Prostate gland (tissue), 2 donors: ENCODE data around the gene PSMD10. TPM values are rescaled to one million over a fixed set of nuclear protein-coding genes. Genes with fewer than 3 reads are reported as not detected.

ENCODE experiments used
- DNase-seq: peaks from one replicate; pipeline ENCODE4 v3.0.0-alpha.2; 2019; ENCODE audit warnings: low spot score
- H3K27ac ChIP-seq, 2 donors: fragments of 200-600 bp; sonication (generic); 2 replicates each; pipeline ENCODE4 v1.5.1; 2017 to 2019
- H3K27me3 ChIP-seq: fragments of 200-600 bp; sonication (generic); replicated peaks from 2 replicates; pipeline ENCODE4 v1.5.1; 2019; ENCODE audit not compliant: insufficient read depth
- H3K36me3 ChIP-seq, 2 donors: fragments of 200-600 bp; sonication (generic); 1 replicate in 1 of 2; 2 replicates in 1 of 2; pipeline versions ENCODE4 v1.5.1 to v1.8.1; 2017 to 2019
- H3K4me1 ChIP-seq: fragments of 200-600 bp; sonication (generic); replicated peaks from 2 replicates; pipeline ENCODE4 v1.5.1; 2019
- H3K4me3 ChIP-seq, 2 donors: fragments of 200-600 bp; sonication (generic); 2 replicates each; pipeline ENCODE4 v1.5.1; 2017 to 2019
- H3K9me3 ChIP-seq: fragments of 200-600 bp; sonication (generic); 2 replicates; pipeline ENCODE4 v1.5.1; 2017
- CTCF ChIP-seq, 4 experiments: fragments of 200-600 bp in 2 of 4; fragments of 450-650 bp in 2 of 4; sonication (generic) in 2 of 4; IDR thresholded peaks; 1 replicate in 3 of 4; 2 replicates in 1 of 4; pipeline ENCODE4 v1.5.1; 2016 to 2019; ENCODE audit warnings: antibody characterized with exemption in 4 of 4, mild to moderate bottlenecking in 2 of 4, moderate library complexity in 2 of 4
- POLR2A ChIP-seq: fragments of 450-650 bp; IDR thresholded peaks from one replicate; pipeline ENCODE4 v1.6.1; 2016; ENCODE audit warnings: antibody characterized with exemption, mild to moderate bottlenecking
- POLR2AphosphoS5 ChIP-seq: sonication (generic); formaldehyde crosslinking; IDR thresholded peaks from one replicate; pipeline ENCODE4 v1.6.1; 2017; ENCODE audit warnings: antibody characterized with exemption
- WGBS: methylation state at CpG from one replicate; pipeline ENCODE4 v1.1.5; 2018; 5-methylcytosine and 5-hydroxymethylcytosine counted together
- intact Hi-C: fragments of 100-400 bp; cut with DNase I; formaldehyde crosslinking; loops from one replicate; pipeline ENCODE4 v1.14.2; 2022
- total RNA-seq, 2 donors: library from RNA; depleted of rRNA; stranded (reverse); fragments of >200 nt; gene quantifications; one replicate each; pipeline ENCODE4 v1.1.0, GENCODE V29; 2016

PSMD10 gene
- total RNA-seq, result 10 to 100 TPM; 41.2 to 55.7 TPM

- WGBS, result 0% methylated on average over 27 of the region's 47 CpGs
- peak within 1 kb of the TSS; percentile 51 to 52 for H3K4me3 ChIP-seq
- H3K4me1 ChIP-seq, result no peaks in the 10 kb centered on the region
- no peaks in the 10 kb centered on the region for H3K9me3 ChIP-seq
- peak within 1 kb of the TSS; percentile 79 to 86 for H3K27ac ChIP-seq
- H3K27me3 ChIP-seq, result no peaks in the 10 kb centered on the region
- TF ChIP-seq POLR2A, result peak; percentile 78
- TF ChIP-seq POLR2AphosphoS5, result peak; percentile 88
- peak in 1 of 4 experiments; percentile 34 for TF ChIP-seq CTCF (IDR thresholded peaks at IDR 0.05)
- no peaks in the 10 kb centered on the region for H3K36me3 ChIP-seq
- intact Hi-C loops, result no loop called here
- DNase-seq, result peak; percentile 93
These were observed at the start of gene PSMD10, which contains the start of gene ATG4A for GRCh38 chrX:108091264-108091877. Gene PSMD10, minus strand, starts transcription at chrX:108091542. Its CDS starts 22 bp downstream, at chrX:108091520. Gene ATG4A, plus strand, starts transcription at chrX:108091778. Its CDS starts 49 bp downstream, at chrX:108091827.

GRCh38 chrX:108138814-108139702, 47.7 kb upstream of the PSMD10 start:
- Histone ChIP-seq H3K4me3 (no peak overlapping the region), H3K27me3 (no peaks in the 10 kb centered on the region), H3K4me1 (no peaks in the 10 kb centered on the region), H3K36me3 (no peaks in the 10 kb centered on the region), H3K9me3 (no peaks in the 10 kb centered on the region), H3K27ac (no peak overlapping the region)
- WGBS, result 81% methylated on average over 6 of the region's 7 CpGs
- DNase-seq, result no peak
- intact Hi-C loops, result no loop called here
- TF ChIP-seq CTCF (IDR thresholded peaks at IDR 0.05) (peak in 1 of 4 experiments; percentile 7), POLR2A (no peak)

GRCh38 chrX:108134724-108135123, 43.4 kb upstream of the PSMD10 start:
- Histone ChIP-seq H3K27me3 (no peaks in the 10 kb centered on the region), H3K9me3 (no peaks in the 10 kb centered on the region), H3K4me3 (no peak overlapping the region), H3K4me1 (no peaks in the 10 kb centered on the region), H3K36me3 (no peaks in the 10 kb centered on the region), H3K27ac (no peak overlapping the region)
- no peak for DNase-seq
- 71% methylated on average over 1 of the region's 1 CpG for WGBS
- intact Hi-C loops, result no loop called here
- TF ChIP-seq POLR2A, result no peak
- TF ChIP-seq CTCF (IDR thresholded peaks at IDR 0.05), result no peak
- no peak for TF ChIP-seq POLR2AphosphoS5

GRCh38 chrX:108132876-108133275, 41.5 kb upstream of the PSMD10 start:
- no peak overlapping the region for H3K27ac ChIP-seq
- intact Hi-C loops, result no loop called here
- H3K4me1 ChIP-seq, result no peaks in the 10 kb centered on the region
- no peaks in the 10 kb centered on the region for H3K36me3 ChIP-seq
- TF ChIP-seq POLR2AphosphoS5 (no peak), POLR2A (no peak), CTCF (IDR thresholded peaks at IDR 0.05) (no peak)
- H3K27me3 ChIP-seq, result no peaks in the 10 kb centered on the region
- 77% methylated on average over 2 of the region's 2 CpGs for WGBS
- DNase-seq, result no peak
- no peak overlapping the region for H3K4me3 ChIP-seq
- H3K9me3 ChIP-seq, result no peaks in the 10 kb centered on the region
